CD4-positive, CD25-positive, alpha-beta regulatory T cell (primary cell): Measurements from ENCODE around the gene RPL22. TPM values are rescaled to one million over a fixed set of nuclear protein-coding genes. Genes with fewer than 3 reads are reported as not detected.
A peak's percentile ranks its signal among the peaks of the same experiment; 100 is the strongest.

Source experiments
- ATAC-seq, 2 donors: fragments of 150-1000 bp; cut with Tn5 transposase; one replicate each; pipeline ENCODE4 v1.10.0; 2021; ENCODE audit warnings: low read depth in 2 of 2, moderate number of reproducible peaks in 2 of 2, moderate library complexity in 1 of 2
- DNase-seq, 3 donors: peaks; one replicate each; pipeline versions ENCODE4 v3.0.0 to v3.0.0-alpha.2; 2012 to 2022; ENCODE audit warnings: mixed read lengths in 1 of 3
- H3K27ac ChIP-seq: one replicate; pipeline ENCODE4 v1.7.0; 2013; ENCODE audit warnings: mild to moderate bottlenecking, low read length; ENCODE audit not compliant: insufficient read depth, poor library complexity, severe bottlenecking
- H3K27me3 ChIP-seq: one replicate; pipeline ENCODE4 v1.7.0; 2013; ENCODE audit warnings: low read length; ENCODE audit not compliant: control insufficient read depth, insufficient read depth
- H3K36me3 ChIP-seq: one replicate; pipeline ENCODE4 v1.7.0; 2013; ENCODE audit warnings: mild to moderate bottlenecking, low read length, moderate library complexity; ENCODE audit not compliant: control insufficient read depth, insufficient read depth
- H3K4me1 ChIP-seq: 2 replicates; pipeline ENCODE4 v1.7.0; 2013; ENCODE audit warnings: mild to moderate bottlenecking, low read length; ENCODE audit not compliant: insufficient read depth, control insufficient read depth, poor library complexity, severe bottlenecking
- H3K4me3 ChIP-seq: one replicate; pipeline ENCODE4 v1.7.0; 2013; ENCODE audit warnings: low read depth, mild to moderate bottlenecking, low read length, moderate library complexity
- H3K9me3 ChIP-seq, 2 experiments: 1 replicate in 1 of 2; 2 replicates in 1 of 2; pipeline ENCODE4 v1.7.0; 2013; ENCODE audit warnings: low read length in 2 of 2, mild to moderate bottlenecking in 1 of 2, moderate library complexity in 1 of 2; ENCODE audit not compliant: control insufficient read depth in 2 of 2
- H3K27ac Mint-ChIP-seq, 3 donors: one replicate each; pipeline ENCODE4 v1.8.0; 2020 to 2022; ENCODE audit warnings: mild to moderate bottlenecking in 3 of 3, mixed read lengths in 3 of 3, moderate library complexity in 2 of 3
- H3K27me3 Mint-ChIP-seq: one replicate; pipeline ENCODE4 v1.8.0; 2022; ENCODE audit warnings: mild to moderate bottlenecking, mixed read lengths
- H3K36me3 Mint-ChIP-seq: one replicate; pipeline ENCODE4 v1.8.0; 2020; ENCODE audit warnings: mixed read lengths
- H3K4me1 Mint-ChIP-seq, 4 donors: one replicate each; pipeline ENCODE4 v1.8.0; 2020 to 2022; ENCODE audit warnings: mixed read lengths in 4 of 4, mild to moderate bottlenecking in 1 of 4
- H3K4me3 Mint-ChIP-seq, 4 donors: one replicate each; pipeline ENCODE4 v1.8.0; 2020 to 2022; ENCODE audit warnings: mild to moderate bottlenecking in 4 of 4, mixed read lengths in 4 of 4, moderate library complexity in 3 of 4
- H3K9me3 Mint-ChIP-seq, 7 donors: one replicate each; pipeline ENCODE4 v1.8.0; 2020 to 2022; ENCODE audit warnings: mixed read lengths in 7 of 7, mild to moderate bottlenecking in 3 of 7, moderate library complexity in 2 of 7
- polyA plus RNA-seq, 4 donors: library from polyadenylated mRNA; unstranded; fragments of 300-500 nt; fragmentation: Illumina TruSeq; gene quantifications; one replicate each; pipeline ENCODE4 v1.2.3, GENCODE V29; 2021
- total RNA-seq: library from RNA; stranded (reverse); gene quantifications from one replicate; pipeline ENCODE4 v1.2.3, GENCODE V29; 2022

The RPL22 gene
- total and polyA plus RNA-seq, 5 donors from 2014 or later: 152 to 405 (median 196) TPM

- H3K36me3 ChIP-seq: no peaks in the 10 kb centered on the region
- H3K9me3 ChIP-seq: no peaks in the 10 kb centered on the region
- ATAC-seq: no peak
- Mint-ChIP-seq H3K4me1 (peaks cover 0 to 3% (median 1%) of the 10 kb centered on the region in 4 donors), H3K27me3 (peaks cover 20% of the 10 kb centered on the region), H3K27ac (no peak overlapping the region), H3K9me3 (no peaks in the 10 kb centered on the region), H3K4me3 (no peak overlapping the region), H3K36me3 (no peaks in the 10 kb centered on the region)
- H3K4me1 ChIP-seq: no peaks in the 10 kb centered on the region
- H3K27me3 ChIP-seq: peaks cover 12% of the 10 kb centered on the region
- H3K27ac ChIP-seq: no peak overlapping the region
- no peak overlapping the region for H3K4me3 ChIP-seq
- no peak for DNase-seq
These were observed 26.8 kb downstream of the RPL22 start for GRCh38 chr1:6172549-6172948.

GRCh38 chr1:6171548-6172124 lies 27.8 kb downstream of the RPL22 start:
- Histone ChIP-seq H3K27me3 (peaks cover 10% of the 10 kb centered on the region), H3K4me1 (no peaks in the 10 kb centered on the region), H3K36me3 (no peaks in the 10 kb centered on the region), H3K27ac (no peak overlapping the region), H3K9me3 (no peaks in the 10 kb centered on the region), H3K4me3 (no peak overlapping the region)
- peaks cover 11% of the 10 kb centered on the region for H3K27me3 Mint-ChIP-seq
- H3K9me3 Mint-ChIP-seq: no peaks in the 10 kb centered on the region
- no peaks in the 10 kb centered on the region for H3K36me3 Mint-ChIP-seq
- DNase-seq (no peak), ATAC-seq (no peak)
- H3K27ac Mint-ChIP-seq: no peak overlapping the region
- H3K4me3 Mint-ChIP-seq: no peak overlapping the region
- no peaks in the 10 kb centered on the region for H3K4me1 Mint-ChIP-seq

GRCh38 chr1:6170742-6171201 lies 28.6 kb downstream of the RPL22 start:
- Mint-ChIP-seq H3K4me3 (no peak overlapping the region), H3K4me1 (no peaks in the 10 kb centered on the region), H3K27ac (no peak overlapping the region), H3K27me3 (peaks cover 10% of the 10 kb centered on the region), H3K36me3 (no peaks in the 10 kb centered on the region), H3K9me3 (no peaks in the 10 kb centered on the region)
- H3K4me3 ChIP-seq: no peak overlapping the region
- no peak overlapping the region for H3K27ac ChIP-seq
- no peak for DNase-seq
- no peak for ATAC-seq
- H3K36me3 ChIP-seq: no peaks in the 10 kb centered on the region
- peaks cover 5% of the 10 kb centered on the region for H3K27me3 ChIP-seq
- H3K9me3 ChIP-seq: no peaks in the 10 kb centered on the region
- no peaks in the 10 kb centered on the region for H3K4me1 ChIP-seq

- no peak overlapping the region for H3K4me3 Mint-ChIP-seq
- no peaks in the 10 kb centered on the region for H3K9me3 Mint-ChIP-seq
- Histone ChIP-seq H3K4me1 (no peaks in the 10 kb centered on the region), H3K27ac (no peak overlapping the region), H3K36me3 (no peaks in the 10 kb centered on the region), H3K9me3 (no peaks in the 10 kb centered on the region), H3K27me3 (peaks cover 4% of the 10 kb centered on the region), H3K4me3 (no peak overlapping the region)
- no peak overlapping the region for H3K27ac Mint-ChIP-seq
- H3K4me1 Mint-ChIP-seq: no peaks in the 10 kb centered on the region
- H3K36me3 Mint-ChIP-seq: no peaks in the 10 kb centered on the region
- H3K27me3 Mint-ChIP-seq: peaks cover 10% of the 10 kb centered on the region
- ATAC-seq (no peak), DNase-seq (no peak)
These were observed 29.2 kb downstream of the RPL22 start for GRCh38 chr1:6170116-6170741.

GRCh38 chr1:6168947-6169586 lies 30.3 kb downstream of the RPL22 start:
- Histone ChIP-seq H3K4me1 (no peaks in the 10 kb centered on the region), H3K9me3 (no peaks in the 10 kb centered on the region), H3K27me3 (no peaks in the 10 kb centered on the region), H3K4me3 (no peak overlapping the region), H3K36me3 (no peaks in the 10 kb centered on the region), H3K27ac (no peak overlapping the region)
- Mint-ChIP-seq H3K27ac (no peak overlapping the region), H3K4me1 (no peaks in the 10 kb centered on the region), H3K36me3 (no peaks in the 10 kb centered on the region), H3K9me3 (no peaks in the 10 kb centered on the region), H3K4me3 (no peak overlapping the region), H3K27me3 (peaks cover 10% of the 10 kb centered on the region)
- DNase-seq (no peak), ATAC-seq (no peak)

GRCh38 chr1:6167391-6168303 lies 31.7 kb downstream of the RPL22 start:
- Mint-ChIP-seq H3K4me1 (no peaks in the 10 kb centered on the region), H3K36me3 (no peaks in the 10 kb centered on the region), H3K27ac (peak overlapping the region in 1 of 3 donors; percentile 17), H3K4me3 (no peak overlapping the region), H3K27me3 (peaks cover 10% of the 10 kb centered on the region), H3K9me3 (no peaks in the 10 kb centered on the region)
- Histone ChIP-seq H3K4me1 (no peaks in the 10 kb centered on the region), H3K4me3 (no peak overlapping the region), H3K36me3 (no peaks in the 10 kb centered on the region), H3K27ac (no peak overlapping the region), H3K27me3 (no peaks in the 10 kb centered on the region), H3K9me3 (no peaks in the 10 kb centered on the region)
- DNase-seq (no peak), ATAC-seq (no peak)

- Histone ChIP-seq H3K9me3 (no peaks in the 10 kb centered on the region), H3K4me3 (no peak overlapping the region), H3K27ac (no peak overlapping the region), H3K4me1 (no peaks in the 10 kb centered on the region), H3K27me3 (no peaks in the 10 kb centered on the region), H3K36me3 (no peaks in the 10 kb centered on the region)
- peak overlapping the region in 1 of 3 donors; percentile 26 for H3K27ac Mint-ChIP-seq
- H3K4me3 Mint-ChIP-seq: no peak overlapping the region
- no peak for DNase-seq
- no peaks in the 10 kb centered on the region for H3K4me1 Mint-ChIP-seq
- H3K36me3 Mint-ChIP-seq: no peaks in the 10 kb centered on the region
- ATAC-seq: no peak
- peaks cover 10% of the 10 kb centered on the region for H3K27me3 Mint-ChIP-seq
- H3K9me3 Mint-ChIP-seq: no peaks in the 10 kb centered on the region
These were observed 32.6 kb downstream of the RPL22 start for GRCh38 chr1:6166655-6167390.
